Measurements from ENCODE around the gene AP4E1.

GRCh38 chr15:50872832-50873426, 35.6 kb upstream of the AP4E1 start:
- TF ChIP-seq RAD21 (IDR thresholded peaks at IDR 0.05 in 1 of 2, conservative IDR thresholded peaks at IDR 0.05 in 1 of 2; ENCODE audit: low read depth in 2 of 2, low read length in 2 of 2) (no peak), EP300 (IDR thresholded peaks at IDR 0.05; ENCODE audit: borderline replicate concordance in 1 of 2, low read depth in 2 of 2, low read length in 2 of 2) (no peak), HDAC2 (IDR thresholded peaks at IDR 0.05; ENCODE audit: borderline replicate concordance in 1 of 2, low read depth in 2 of 2, low read length in 2 of 2) (no peak), POLR2AphosphoS5 (IDR thresholded peaks at IDR 0.05; ENCODE audit: low read depth, low read length) (no peak), POLR2A (IDR thresholded peaks at IDR 0.05; ENCODE audit: control extremely low read depth in 1 of 2, low read depth in 2 of 2, low read length in 2 of 2) (no peak), SIX5 (IDR thresholded peaks at IDR 0.05; ENCODE audit: low read depth, low read length) (no peak), TAF1 (IDR thresholded peaks at IDR 0.05; ENCODE audit: low read depth, low read length) (no peak), FOSL1 (IDR thresholded peaks at IDR 0.05; ENCODE audit: insufficient read depth, low read depth, low read length) (no peak), MAX (IDR thresholded peaks at IDR 0.05) (no peak), CEBPB (IDR thresholded peaks at IDR 0.05; ENCODE audit: low read depth, low read length) (no peak)
- TF ChIP-seq, protein P1, sequence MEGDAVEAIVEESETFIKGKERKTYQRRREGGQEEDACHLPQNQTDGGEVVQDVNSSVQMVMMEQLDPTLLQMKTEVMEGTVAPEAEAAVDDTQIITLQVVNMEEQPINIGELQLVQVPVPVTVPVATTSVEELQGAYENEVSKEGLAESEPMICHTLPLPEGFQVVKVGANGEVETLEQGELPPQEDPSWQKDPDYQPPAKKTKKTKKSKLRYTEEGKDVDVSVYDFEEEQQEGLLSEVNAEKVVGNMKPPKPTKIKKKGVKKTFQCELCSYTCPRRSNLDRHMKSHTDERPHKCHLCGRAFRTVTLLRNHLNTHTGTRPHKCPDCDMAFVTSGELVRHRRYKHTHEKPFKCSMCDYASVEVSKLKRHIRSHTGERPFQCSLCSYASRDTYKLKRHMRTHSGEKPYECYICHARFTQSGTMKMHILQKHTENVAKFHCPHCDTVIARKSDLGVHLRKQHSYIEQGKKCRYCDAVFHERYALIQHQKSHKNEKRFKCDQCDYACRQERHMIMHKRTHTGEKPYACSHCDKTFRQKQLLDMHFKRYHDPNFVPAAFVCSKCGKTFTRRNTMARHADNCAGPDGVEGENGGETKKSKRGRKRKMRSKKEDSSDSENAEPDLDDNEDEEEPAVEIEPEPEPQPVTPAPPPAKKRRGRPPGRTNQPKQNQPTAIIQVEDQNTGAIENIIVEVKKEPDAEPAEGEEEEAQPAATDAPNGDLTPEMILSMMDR (IDR thresholded peaks at IDR 0.05; ENCODE audit: control extremely low read depth in 1 of 3, insufficient read depth in 1 of 3, low read depth in 1 of 3, low read length in 3 of 3): no peak
